SK-N-SH (cell line): ENCODE results near the gene EVA1A. TPM values are rescaled to one million over a fixed set of nuclear protein-coding genes. Genes with fewer than 3 reads are reported as not detected.

Source experiments
- CTCF ChIA-PET: fragments of 300-600, 350-600 bp; formaldehyde crosslinking; extraction: SDS; loops from one replicate; lab custom pipeline; 2021; lab: Yijun Ruan, JAX
- POLR2A ChIA-PET: fragments of 350-600 bp; sonication (Branson Sonifier 250); formaldehyde crosslinking; extraction: SDS; loops from one replicate; lab custom pipeline; 2020; ENCODE audit warnings: antibody characterized with exemption, inconsistent platforms; lab: Yijun Ruan, JAX
- DNase-seq: peaks from one replicate; pipeline ENCODE4 v3.0.0; 2012
- H2AFZ ChIP-seq: fragments of 200-600 bp; sonication (generic); 2 replicates; pipeline ENCODE4 v1.8.1; 2016; ENCODE audit warnings: antibody characterized with exemption, mild to moderate bottlenecking, low read depth
- H3F3A ChIP-seq: fragments of 200-600 bp; sonication (generic); replicated peaks from 2 replicates; pipeline ENCODE3; 2016; ENCODE audit warnings: antibody characterized with exemption, mild to moderate bottlenecking; ENCODE audit not compliant: insufficient read depth
- H3K27ac ChIP-seq, 2 experiments: fragments of 200-500 bp in 1 of 2; fragments of 200-600 bp in 1 of 2; sonication (Bioruptor generic) in 1 of 2; sonication (generic), shearing (Covaris generic) in 1 of 2; 2 replicates each; pipeline versions ENCODE4 v1.5.1 to v1.6.1; 2014 to 2016; ENCODE audit warnings: low read depth in 2 of 2, inconsistent platforms in 1 of 2, low read length in 1 of 2, mild to moderate bottlenecking in 1 of 2, mixed read lengths in 1 of 2
- H3K27me3 ChIP-seq: fragments of 200-600 bp; sonication (generic), shearing (Covaris generic); 2 replicates; pipeline ENCODE4 v1.6.1; 2016; ENCODE audit warnings: mixed run types; ENCODE audit not compliant: insufficient read depth
- H3K36me3 ChIP-seq, 2 experiments: fragments of 200-500 bp in 1 of 2; fragments of 200-600 bp in 1 of 2; sonication (Bioruptor generic) in 1 of 2; sonication (generic) in 1 of 2; replicated peaks in 1 of 2; 2 replicates each; pipeline versions ENCODE3 to v1.5.1; 2014 to 2016; ENCODE audit warnings: low read length in 1 of 2, mild to moderate bottlenecking in 1 of 2; ENCODE audit not compliant: insufficient read depth in 2 of 2, control insufficient read depth in 1 of 2
- H3K4me1 ChIP-seq, 2 experiments: fragments of 200-500 bp in 1 of 2; fragments of 200-600 bp in 1 of 2; sonication (Bioruptor generic) in 1 of 2; sonication (generic), shearing (Covaris generic) in 1 of 2; 2 replicates each; pipeline versions ENCODE4 v1.5.1 to v1.6.1; 2014 to 2016; ENCODE audit warnings: low read depth in 1 of 2, low read length in 1 of 2, mixed run types in 1 of 2; ENCODE audit not compliant: insufficient read depth in 2 of 2, control insufficient read depth in 1 of 2
- H3K4me2 ChIP-seq: fragments of 200-600 bp; sonication (generic), shearing (Covaris generic); 2 replicates; pipeline ENCODE4 v1.6.1; 2017; ENCODE audit warnings: mixed run types
- H3K4me3 ChIP-seq, 2 experiments: fragments of 200-500 bp in 1 of 2; fragments of 200-600 bp in 1 of 2; sonication (Bioruptor generic) in 1 of 2; sonication (generic), shearing (Covaris generic) in 1 of 2; 2 replicates each; pipeline versions ENCODE4 v1.5.1 to v1.8.1; 2014 to 2016; ENCODE audit warnings: low read depth in 2 of 2, inconsistent platforms in 1 of 2, low read length in 1 of 2, mild to moderate bottlenecking in 1 of 2, mixed read lengths in 1 of 2, moderate library complexity in 1 of 2
- H3K79me2 ChIP-seq: fragments of 200-600 bp; sonication (generic); 2 replicates; pipeline ENCODE4 v1.8.1; 2017; ENCODE audit warnings: mild to moderate bottlenecking; ENCODE audit not compliant: insufficient read depth
- H3K9ac ChIP-seq: fragments of 200-600 bp; sonication (generic); 2 replicates; pipeline ENCODE4 v1.6.1; 2017; ENCODE audit warnings: mixed run types
- H3K9me2 ChIP-seq: fragments of 200-600 bp; sonication (generic); 2 replicates; pipeline ENCODE4 v1.6.1; 2017; ENCODE audit warnings: mixed run types
- H3K9me3 ChIP-seq: fragments of 200-600 bp; sonication (generic); 2 replicates; pipeline ENCODE4 v1.6.1; 2017; ENCODE audit warnings: mixed run types, mild to moderate bottlenecking, moderate library complexity
- H4K20me1 ChIP-seq: fragments of 200-600 bp; sonication (generic); 2 replicates; pipeline ENCODE4 v1.6.1; 2017; ENCODE audit warnings: mild to moderate bottlenecking, mixed run types; ENCODE audit not compliant: insufficient read depth
- CTCF ChIP-seq: fragments of 200-600 bp; sonication (generic); IDR thresholded peaks from 2 replicates; pipeline ENCODE4 v1.6.1; 2017; ENCODE audit warnings: antibody characterized with exemption, mild to moderate bottlenecking, moderate library complexity
- EZH2phosphoT487 ChIP-seq: fragments of 200-600 bp; sonication (generic); IDR thresholded peaks from 2 replicates; pipeline ENCODE4 v1.6.1; 2017; ENCODE audit warnings: low read depth, mixed run types, mild to moderate bottlenecking, antibody characterized with exemption, moderate library complexity, borderline replicate concordance
- GATA2 ChIP-seq: sonication (generic); formaldehyde crosslinking; IDR thresholded peaks from 2 replicates; pipeline ENCODE4 v1.5.0; 2020; ENCODE audit warnings: mild to moderate bottlenecking, missing genetic modification reagents
- IRF3 ChIP-seq: fragments of 150-350 bp; IDR thresholded peaks from 2 replicates; pipeline ENCODE4 v1.6.1; 2016; ENCODE audit warnings: mild to moderate bottlenecking, low read depth, low read length
- MAX ChIP-seq: IDR thresholded peaks from 2 replicates; pipeline ENCODE4 v1.4.0; 2012; ENCODE audit warnings: low read depth
- NFIC ChIP-seq: IDR thresholded peaks from 2 replicates; pipeline ENCODE4 v1.4.0; 2012; ENCODE audit warnings: borderline replicate concordance
- NRF1 ChIP-seq: IDR thresholded peaks from 2 replicates; pipeline ENCODE4 v1.6.1; 2012; ENCODE audit warnings: low read depth, mild to moderate bottlenecking, low read length
- PBX3 ChIP-seq: IDR thresholded peaks from 2 replicates; pipeline ENCODE4; 2012
- POLR2AphosphoS5 ChIP-seq: IDR thresholded peaks from 2 replicates; pipeline ENCODE4 v1.6.1; 2012; ENCODE audit warnings: low read depth, low read length
- REST ChIP-seq: IDR thresholded peaks from 2 replicates; pipeline ENCODE4 v1.6.1; 2012; ENCODE audit warnings: mild to moderate bottlenecking, low read depth, low read length, moderate library complexity
- RFX5 ChIP-seq: IDR thresholded peaks from 2 replicates; pipeline ENCODE4 v1.6.1; 2012; ENCODE audit warnings: mild to moderate bottlenecking, improper control_type of control experiment, low read length
- RXRA ChIP-seq: IDR thresholded peaks from 2 replicates; pipeline ENCODE4 v1.4.0; 2012; ENCODE audit warnings: low read depth, mild to moderate bottlenecking, borderline replicate concordance
- SIN3A ChIP-seq: IDR thresholded peaks from 2 replicates; pipeline ENCODE4 v1.6.1; 2012; ENCODE audit warnings: low read depth, mild to moderate bottlenecking, low read length, moderate library complexity, borderline replicate concordance
- SMC3 ChIP-seq: IDR thresholded peaks from 2 replicates; pipeline ENCODE4 v1.6.1; 2012; ENCODE audit warnings: low read depth, low read length, improper control_type of control experiment
- TAF1 ChIP-seq: IDR thresholded peaks from 2 replicates; pipeline ENCODE4 v1.6.1; 2012; ENCODE audit warnings: low read depth, mild to moderate bottlenecking, low read length, moderate library complexity, borderline replicate concordance
- TCF12 ChIP-seq: IDR thresholded peaks from 2 replicates; pipeline ENCODE4 v1.4.0; 2012
- USF1 ChIP-seq: IDR thresholded peaks from 2 replicates; pipeline ENCODE4 v1.4.0; 2012; ENCODE audit warnings: low read depth, borderline replicate concordance
- YY1 ChIP-seq: IDR thresholded peaks from 2 replicates; pipeline ENCODE4 v1.4.0; 2012; ENCODE audit warnings: low read depth, mild to moderate bottlenecking
- ZBTB33 ChIP-seq: IDR thresholded peaks from 2 replicates; pipeline ENCODE4 v1.4.0; 2012; ENCODE audit warnings: low read depth, borderline replicate concordance
- WGBS: methylation state at CpG from one replicate; pipeline ENCODE4 v1.1.6; 2017; ENCODE audit warnings: low lambda C conversion rate; 5-methylcytosine and 5-hydroxymethylcytosine counted together
- polyA plus RNA-seq, 3 experiments: library from polyadenylated mRNA; depleted of rRNA; stranded (reverse); fragments of >200 nt; gene quantifications; 2 replicates each; pipeline ENCODE4 v1.2.3, GENCODE V29; 2012

The EVA1A gene
- polyA plus RNA-seq, 1 of the 3 experiments (the other 2 are of a cell fraction): 93.0 TPM

GRCh38 chr2:75460630-75461029 is 100.1 kb downstream of the EVA1A start (continued):
- no peak for TF ChIP-seq TAF1
- no peak for TF ChIP-seq NRF1
- TF ChIP-seq NFIC: no peak
- TF ChIP-seq RXRA: no peak
- TF ChIP-seq EZH2phosphoT487: no peak
- no peak for TF ChIP-seq IRF3
- TF ChIP-seq SIN3A: no peak
- no peak for TF ChIP-seq RFX5
- no peak for TF ChIP-seq REST
- TF ChIP-seq YY1: no peak
- no peak for TF ChIP-seq GATA2 (CRISPR knock-in tag)

GRCh38 chr2:75459565-75460310 is 101.0 kb downstream of the EVA1A start:
- H4K20me1 ChIP-seq: no peaks in the 10 kb centered on the region
- no peak overlapping the region for H3K9ac ChIP-seq
- H2AFZ ChIP-seq: no peak overlapping the region
- no peak overlapping the region for H3K27ac ChIP-seq
- no peaks in the 10 kb centered on the region for H3K9me3 ChIP-seq
- ChIA-PET CTCF (interaction anchor here (0.8 to 14.4 kb wide), 5 partner anchors 12 to 168 kb away, joined by 4 to 238 read pairs (median 5); no protein-coding TSS in a partner anchor), POLR2A (no interaction called here)
- H3K27me3 ChIP-seq: no peaks in the 10 kb centered on the region
- no peaks in the 10 kb centered on the region; a peak in 1 of 4 replicates for H3K4me1 ChIP-seq
- H3F3A ChIP-seq: no peaks in the 10 kb centered on the region
- no peaks in the 10 kb centered on the region for H3K36me3 ChIP-seq
- no peak for DNase-seq
- H3K4me3 ChIP-seq: no peak overlapping the region
- no peaks in the 10 kb centered on the region for H3K79me2 ChIP-seq
- no peaks in the 10 kb centered on the region for H3K9me2 ChIP-seq
- H3K4me2 ChIP-seq: no peak overlapping the region
- WGBS: 72% methylated on average over 14 of the region's 14 CpGs
- TF ChIP-seq MAX: no peak
- no peak for TF ChIP-seq NFIC
- TF ChIP-seq TCF12: no peak
- no peak for TF ChIP-seq CTCF
- TF ChIP-seq SIN3A: no peak
- TF ChIP-seq USF1: no peak
- no peak for TF ChIP-seq SMC3
- TF ChIP-seq TAF1: no peak
- no peak for TF ChIP-seq PBX3
- no peak for TF ChIP-seq POLR2AphosphoS5
- no peak for TF ChIP-seq ZBTB33
- no peak for TF ChIP-seq RXRA
